GM21381 (cell line): ENCODE measurements around the gene SETDB2.
A peak's percentile ranks its signal among the peaks of the same experiment; 100 is the strongest.
"Not testable (repeated sequence)": the region's sequence is repeated elsewhere in the genome, so short reads cannot be mapped to it uniquely, and the experiment has no call there.

Source experiments
- ATAC-seq: cut with Tn5 transposase; IDR thresholded peaks from one replicate; pipeline ENCODE4 v1.9.1; 2021; ENCODE audit warnings: mild to moderate bottlenecking, moderate library complexity; ENCODE audit not compliant: unreplicated experiment

The SETDB2 gene

GRCh38 chr13:49464621-49465325, 20.7 kb downstream of the SETDB2 start:
- ATAC-seq, result no peak

- ATAC-seq, result no peak
Measured at GRCh38 chr13:49466292-49466838, 22.3 kb downstream of the SETDB2 start.

- ATAC-seq, result no peak
Measured at GRCh38 chr13:49472186-49472585, 28.1 kb downstream of the SETDB2 start.

- ATAC-seq, result no peak
Measured at GRCh38 chr13:49476529-49476928, 32.5 kb downstream of the SETDB2 start.

GRCh38 chr13:49481788-49482187, 37.7 kb downstream of the SETDB2 start:
- no peak for ATAC-seq

- ATAC-seq, result no peak
Measured at GRCh38 chr13:49488563-49488962, 44.5 kb downstream of the SETDB2 start.

GRCh38 chr13:49494645-49495044, 50.6 kb downstream of the SETDB2 start:
- ATAC-seq, result no peak

- ATAC-seq, result peak; percentile 78
Measured at GRCh38 chr13:49495783-49496762, 52.0 kb downstream of the SETDB2 start, which contains the start of gene PHF11. TSS of gene PHF11 (plus strand) at chr13:49495953. CDS start at chr13:49496002, 49 bp downstream.

- not testable (repeated sequence) for ATAC-seq
Measured at GRCh38 chr13:49496837-49497236, 52.8 kb downstream of the SETDB2 start.

- ATAC-seq, result no peak
Measured at GRCh38 chr13:49497272-49497671, 53.2 kb downstream of the SETDB2 start.

GRCh38 chr13:49498206-49498605, 54.1 kb downstream of the SETDB2 start:
- no peak for ATAC-seq

- no peak for ATAC-seq
Measured at GRCh38 chr13:49499889-49500660, 56.0 kb downstream of the SETDB2 start.

GRCh38 chr13:49502954-49503353, 58.9 kb downstream of the SETDB2 start:
- no peak for ATAC-seq

GRCh38 chr13:49503951-49504350, 59.9 kb downstream of the SETDB2 start:
- no peak for ATAC-seq

GRCh38 chr13:49512578-49512977, 68.5 kb downstream of the SETDB2 start:
- ATAC-seq, result no peak

GRCh38 chr13:49516467-49516866, 72.4 kb downstream of the SETDB2 start:
- no peak for ATAC-seq

- ATAC-seq, result no peak
Measured at GRCh38 chr13:49517461-49517860, 73.4 kb downstream of the SETDB2 start.

- ATAC-seq, result no peak
Measured at GRCh38 chr13:49521224-49521623, 77.2 kb downstream of the SETDB2 start.

GRCh38 chr13:49524740-49525501, 80.8 kb downstream of the SETDB2 start:
- no peak for ATAC-seq

GRCh38 chr13:49527123-49527522, 83.0 kb downstream of the SETDB2 start:
- no peak for ATAC-seq
